ACHN (cell line): ENCODE results near the gene SON.

Experiments used
- DNase-seq: peaks from one replicate; pipeline ENCODE4 v3.0.0-alpha.2; 2015
- in situ Hi-C: cut with HindIII; loops from 2 replicates; pipeline ENCODE4 v1.10.0; 2017; ENCODE audit warnings: low sequenced_read_pairs, low pct_ligation_motif_present, low pct_unique_long_range_greater_than_20kb

Gene SON

GRCh38 chr21:33543505-33544129 lies 779 bp downstream of the SON start:
- in situ Hi-C loops: no loop called here
- DNase-seq: peak; percentile 68

GRCh38 chr21:33544451-33545195 lies 1.8 kb downstream of the SON start:
- in situ Hi-C loops: no loop called here
- no peak for DNase-seq

- in situ Hi-C loops: no loop called here
These were observed 3.2 kb downstream of the SON start for GRCh38 chr21:33546086-33546485.

GRCh38 chr21:33549848-33550771 lies 7.3 kb downstream of the SON start:
- no peak for DNase-seq
- in situ Hi-C loops: no loop called here

More at GRCh38 chr21:33546086-33546485, 3.2 kb downstream of the SON start:
- DNase-seq: no peak

- in situ Hi-C loops: no loop called here
- no peak for DNase-seq
These were observed 8.2 kb downstream of the SON start for GRCh38 chr21:33550772-33551660.

GRCh38 chr21:33551664-33552063 lies 8.8 kb downstream of the SON start:
- in situ Hi-C loops: no loop called here
- DNase-seq: no peak

GRCh38 chr21:33552093-33552998 lies 9.5 kb downstream of the SON start:
- in situ Hi-C loops: no loop called here
- no peak for DNase-seq

- in situ Hi-C loops: no loop called here
- no peak for DNase-seq
These were observed 10.3 kb downstream of the SON start for GRCh38 chr21:33552999-33553598.

GRCh38 chr21:33554236-33554981 lies 11.6 kb downstream of the SON start:
- in situ Hi-C loops: no loop called here
- no peak for DNase-seq

- in situ Hi-C loops: no loop called here
- no peak for DNase-seq
These were observed 12.1 kb downstream of the SON start for GRCh38 chr21:33554982-33555344.

- DNase-seq: no peak
- in situ Hi-C loops: no loop called here
These were observed 14.6 kb downstream of the SON start for GRCh38 chr21:33557447-33557846.

GRCh38 chr21:33558777-33559421 lies 16.1 kb downstream of the SON start:
- no peak for DNase-seq
- in situ Hi-C loops: no loop called here

GRCh38 chr21:33559813-33560212 lies 17.0 kb downstream of the SON start:
- no peak for DNase-seq
- in situ Hi-C loops: no loop called here

- in situ Hi-C loops: no loop called here
- DNase-seq: no peak
These were observed 18.1 kb downstream of the SON start for GRCh38 chr21:33560965-33561364.

GRCh38 chr21:33561373-33561772 lies 18.5 kb downstream of the SON start:
- in situ Hi-C loops: no loop called here
- DNase-seq: peak; percentile 19

- DNase-seq: no peak
- in situ Hi-C loops: no loop called here
These were observed 19.6 kb downstream of the SON start for GRCh38 chr21:33562389-33562788.
